Measurements from ENCODE around the gene TANC1. TPM values are rescaled to one million over a fixed set of nuclear protein-coding genes. Genes with fewer than 3 reads are reported as not detected.
A peak's percentile ranks its signal among the peaks of the same experiment; 100 is the strongest.

Gene TANC1
- total RNA-seq, 1 donor from 2014 or later: 45.0 TPM

- H3K9ac ChIP-seq (ENCODE audit: low read length): peak overlapping the region; percentile 61
- H3K27ac ChIP-seq (ENCODE audit: low read depth, low read length): peak overlapping the region; percentile 82
- no peaks in the 10 kb centered on the region for H4K20me1 ChIP-seq (ENCODE audit: insufficient read depth, low read length)
- H3K79me2 ChIP-seq (ENCODE audit: insufficient read depth, low read length): no peaks in the 10 kb centered on the region
- H3K4me3 ChIP-seq (ENCODE audit: insufficient read depth, low read depth, low read length): no peak overlapping the region
- H3K36me3 ChIP-seq (ENCODE audit: insufficient read depth, low read length): no peaks in the 10 kb centered on the region
- peak; percentile 91 for DNase-seq (ENCODE audit: low read depth)
- no peak for FAIRE-seq
- peaks cover 19% of the 10 kb centered on the region for H3K4me1 ChIP-seq (ENCODE audit: insufficient read depth, low read length)
- H3K4me1 Mint-ChIP-seq (ENCODE audit: low read depth, unreplicated experiment): peaks cover 13% of the 10 kb centered on the region
- no peak overlapping the region for H2AFZ ChIP-seq (ENCODE audit: low read depth, low read length)
- no peaks in the 10 kb centered on the region for H3K36me3 Mint-ChIP-seq (ENCODE audit: low read depth, unreplicated experiment)
- H3K27ac Mint-ChIP-seq (ENCODE audit: unreplicated experiment): peak overlapping the region; percentile 99
- H3K27me3 ChIP-seq (ENCODE audit: insufficient read depth, low read length): no peaks in the 10 kb centered on the region
- H3K27me3 Mint-ChIP-seq (ENCODE audit: low read depth, unreplicated experiment): no peaks in the 10 kb centered on the region
- TF ChIP-seq EZH2 (IDR thresholded peaks at IDR 0.05; ENCODE audit: insufficient read depth, low read length) (no peak), CTCF (IDR thresholded peaks at IDR 0.05; ENCODE audit: insufficient read depth, low read depth, low read length) (no peak)
- no peaks in the 10 kb centered on the region for H3K9me3 Mint-ChIP-seq (ENCODE audit: unreplicated experiment)
- H3K9me3 ChIP-seq (ENCODE audit: insufficient read depth, low read depth, low read length): no peaks in the 10 kb centered on the region
- peak overlapping the region; percentile 21 for H3K4me3 Mint-ChIP-seq (ENCODE audit: unreplicated experiment)
- H3K4me2 ChIP-seq (ENCODE audit: low read length): peak overlapping the region; percentile 65
Observed at GRCh38 chr2:158953926-158954763, 14.3 kb upstream of the TANC1 start.

- Mint-ChIP-seq H3K27me3 (ENCODE audit: low read depth, unreplicated experiment) (no peaks in the 10 kb centered on the region), H3K27ac (ENCODE audit: unreplicated experiment) (no peak overlapping the region), H3K4me3 (ENCODE audit: unreplicated experiment) (no peak overlapping the region), H3K9me3 (ENCODE audit: unreplicated experiment) (no peaks in the 10 kb centered on the region), H3K4me1 (ENCODE audit: low read depth, unreplicated experiment) (peaks cover 13% of the 10 kb centered on the region), H3K36me3 (ENCODE audit: low read depth, unreplicated experiment) (no peaks in the 10 kb centered on the region)
- Histone ChIP-seq H3K9me3 (ENCODE audit: insufficient read depth, low read depth, low read length) (no peaks in the 10 kb centered on the region), H3K27me3 (ENCODE audit: insufficient read depth, low read length) (no peaks in the 10 kb centered on the region), H3K27ac (ENCODE audit: low read depth, low read length) (no peak overlapping the region), H3K79me2 (ENCODE audit: insufficient read depth, low read length) (no peaks in the 10 kb centered on the region), H4K20me1 (ENCODE audit: insufficient read depth, low read length) (no peaks in the 10 kb centered on the region), H3K4me2 (ENCODE audit: low read length) (no peak overlapping the region), H3K4me3 (ENCODE audit: insufficient read depth, low read depth, low read length) (no peak overlapping the region), H3K36me3 (ENCODE audit: insufficient read depth, low read length) (no peaks in the 10 kb centered on the region), H3K4me1 (ENCODE audit: insufficient read depth, low read length) (peaks cover 19% of the 10 kb centered on the region), H3K9ac (ENCODE audit: low read length) (no peak overlapping the region), H2AFZ (ENCODE audit: low read depth, low read length) (no peak overlapping the region)
- FAIRE-seq (no peak), DNase-seq (ENCODE audit: low read depth) (no peak)
- no peak for TF ChIP-seq CTCF (IDR thresholded peaks at IDR 0.05; ENCODE audit: insufficient read depth, low read depth, low read length)
- TF ChIP-seq EZH2 (IDR thresholded peaks at IDR 0.05; ENCODE audit: insufficient read depth, low read length): no peak
Observed at GRCh38 chr2:158955842-158956365, 12.5 kb upstream of the TANC1 start.

- TF ChIP-seq EZH2 (IDR thresholded peaks at IDR 0.05; ENCODE audit: insufficient read depth, low read length) (no peak), CTCF (IDR thresholded peaks at IDR 0.05; ENCODE audit: insufficient read depth, low read depth, low read length) (no peak)
- Histone ChIP-seq H3K79me2 (ENCODE audit: insufficient read depth, low read length) (no peaks in the 10 kb centered on the region), H3K36me3 (ENCODE audit: insufficient read depth, low read length) (no peaks in the 10 kb centered on the region), H3K4me3 (ENCODE audit: insufficient read depth, low read depth, low read length) (no peak overlapping the region), H3K27ac (ENCODE audit: low read depth, low read length) (no peak overlapping the region), H3K9me3 (ENCODE audit: insufficient read depth, low read depth, low read length) (no peaks in the 10 kb centered on the region), H3K4me2 (ENCODE audit: low read length) (no peak overlapping the region), H4K20me1 (ENCODE audit: insufficient read depth, low read length) (no peaks in the 10 kb centered on the region), H3K9ac (ENCODE audit: low read length) (no peak overlapping the region), H2AFZ (ENCODE audit: low read depth, low read length) (no peak overlapping the region), H3K4me1 (ENCODE audit: insufficient read depth, low read length) (peaks cover 13% of the 10 kb centered on the region), H3K27me3 (ENCODE audit: insufficient read depth, low read length) (no peaks in the 10 kb centered on the region)
- H3K4me3 Mint-ChIP-seq (ENCODE audit: unreplicated experiment): no peak overlapping the region
- FAIRE-seq (no peak), DNase-seq (ENCODE audit: low read depth) (no peak)
- H3K9me3 Mint-ChIP-seq (ENCODE audit: unreplicated experiment): no peaks in the 10 kb centered on the region
- no peaks in the 10 kb centered on the region for H3K27me3 Mint-ChIP-seq (ENCODE audit: low read depth, unreplicated experiment)
- peaks cover 12% of the 10 kb centered on the region for H3K4me1 Mint-ChIP-seq (ENCODE audit: low read depth, unreplicated experiment)
- H3K27ac Mint-ChIP-seq (ENCODE audit: unreplicated experiment): no peak overlapping the region
- no peaks in the 10 kb centered on the region for H3K36me3 Mint-ChIP-seq (ENCODE audit: low read depth, unreplicated experiment)
Observed at GRCh38 chr2:158958365-158958764, 10.1 kb upstream of the TANC1 start.

All from astrocyte (in vitro differentiated cells and primary cell).